GM12878 (cell line): ENCODE data around the gene DSC2. TPM values are rescaled to one million over a fixed set of nuclear protein-coding genes. Genes with fewer than 3 reads are reported as not detected.

Experiments used
- ATAC-seq: fragments of 200-7000 bp; cut with Tn5 transposase; 3 replicates; pipeline ENCODE4 v1.9.1; 2020; ENCODE audit warnings: mild to moderate bottlenecking, moderate library complexity
- BruUV-seq: library from RNA; stranded (reverse); fragments of 400-500 nt; replicated peaks from 2 replicates; lab custom pipeline; 2021; lab: Mats Ljungman, UMichigan
- CTCF ChIA-PET: fragments of 300-600 bp; sonication (Branson Sonifier 250); formaldehyde crosslinking; extraction: SDS; loops from one replicate; lab custom pipeline; 2021; ENCODE audit warnings: inconsistent platforms; lab: Yijun Ruan, JAX
- POLR2A ChIA-PET: fragments of 350-600 bp; formaldehyde crosslinking; extraction: SDS; loops from one replicate; lab custom pipeline; 2021; ENCODE audit warnings: inconsistent platforms; lab: Charles Lee
- RAD21 ChIA-PET: fragments of 300-600 bp; sonication (Branson Sonifier 250); formaldehyde crosslinking; loops from one replicate; lab custom pipeline; 2023; ENCODE audit warnings: antibody characterized with exemption; ENCODE audit not compliant: unreplicated experiment; lab: Charles Lee
- SMC1A ChIA-PET: fragments of 300-600 bp; sonication (Branson Sonifier 250); formaldehyde crosslinking; loops from one replicate; lab custom pipeline; 2023; ENCODE audit not compliant: unreplicated experiment, uncharacterized antibody; lab: Charles Lee
- DNase-seq: peaks from one replicate; pipeline ENCODE4 v3.0.0-alpha.2; 2011; ENCODE audit warnings: low read depth, low spot score
- FAIRE-seq: peaks from 3 replicates; lab custom pipeline; 2011; peaks lifted over from hg19 to GRCh38; lab: Jason Lieb, UNC
- H2AFZ ChIP-seq: 2 replicates; pipeline ENCODE4 v1.6.0; 2011; ENCODE audit warnings: low read depth, low read length, control low read depth; ENCODE audit not compliant: control insufficient read depth
- H3K27ac ChIP-seq: 2 replicates; pipeline ENCODE4 v1.5.1; 2011; ENCODE audit warnings: control low read depth; ENCODE audit not compliant: control insufficient read depth, insufficient read depth
- H3K27me3 ChIP-seq, 2 experiments: replicated peaks in 1 of 2; 2 replicates each; pipeline versions ENCODE4 v1.6.0 to v1.6.1; 2011; ENCODE audit warnings: low read length in 1 of 2; ENCODE audit not compliant: control insufficient read depth in 2 of 2, insufficient read depth in 2 of 2
- H3K36me3 ChIP-seq, 2 experiments: 2 replicates each; pipeline ENCODE4 v1.5.1; 2011; ENCODE audit warnings: low read length in 1 of 2; ENCODE audit not compliant: control insufficient read depth in 2 of 2, insufficient read depth in 2 of 2
- H3K4me1 ChIP-seq: 2 replicates; pipeline ENCODE4 v1.6.1; 2011; ENCODE audit warnings: mild to moderate bottlenecking, low read length, moderate library complexity, mixed read lengths; ENCODE audit not compliant: control insufficient read depth, insufficient read depth
- H3K4me2 ChIP-seq: 2 replicates; pipeline ENCODE4 v1.6.0; 2011; ENCODE audit warnings: control low read depth; ENCODE audit not compliant: control insufficient read depth, insufficient read depth
- H3K4me3 ChIP-seq: fragments of 200-600 bp; sonication (generic); 2 replicates; pipeline ENCODE4 v1.5.1; 2016
- H3K79me2 ChIP-seq: 2 replicates; pipeline ENCODE4 v1.6.0; 2011; ENCODE audit warnings: low read length; ENCODE audit not compliant: control insufficient read depth, insufficient read depth
- H3K9ac ChIP-seq: 2 replicates; pipeline ENCODE4 v1.8.0; 2011; ENCODE audit warnings: low read length, control low read depth, mixed read lengths; ENCODE audit not compliant: control insufficient read depth, insufficient read depth
- H3K9me3 ChIP-seq: replicated peaks from 3 replicates; pipeline ENCODE4 v1.5.1; 2011; ENCODE audit warnings: mild to moderate bottlenecking, low read length; ENCODE audit not compliant: control insufficient read depth, insufficient read depth
- H4K20me1 ChIP-seq: 2 replicates; pipeline ENCODE4 v1.6.0; 2011; ENCODE audit not compliant: control insufficient read depth, insufficient read depth
- BHLHE40 ChIP-seq, 2 experiments: fragments of 450-650 bp in 1 of 2; IDR thresholded peaks; 2 replicates each; pipeline ENCODE4 v1.6.1; 2011 to 2017; ENCODE audit warnings: low read depth in 2 of 2, borderline replicate concordance in 1 of 2, improper control_type of control experiment in 1 of 2, low read length in 1 of 2, mild to moderate bottlenecking in 1 of 2
- BMI1 ChIP-seq: fragments of 450-650 bp; IDR thresholded peaks from 2 replicates; pipeline ENCODE4 v1.6.1; 2016; ENCODE audit warnings: mild to moderate bottlenecking, moderate library complexity, borderline replicate concordance
- BRCA1 ChIP-seq: IDR thresholded peaks from 2 replicates; pipeline ENCODE4 v1.6.1; 2011; ENCODE audit warnings: low read depth, low read length, improper control_type of control experiment
- CBX3 ChIP-seq: fragments of 200-600 bp; sonication (generic); IDR thresholded peaks from 2 replicates; pipeline ENCODE4 v1.6.1; 2016; ENCODE audit warnings: low read depth, borderline replicate concordance
- CHD4 ChIP-seq: fragments of 200-600 bp; sonication (generic); IDR thresholded peaks from 2 replicates; pipeline ENCODE4 v1.6.1; 2016; ENCODE audit warnings: mild to moderate bottlenecking
- CREB1 ChIP-seq: IDR thresholded peaks from 2 replicates; pipeline ENCODE4 v1.6.1; 2012; ENCODE audit warnings: low read depth, mild to moderate bottlenecking, inconsistent platforms
- EZH2 ChIP-seq: IDR thresholded peaks from 2 replicates; pipeline ENCODE4 v1.6.1; 2012; ENCODE audit warnings: low read depth, mild to moderate bottlenecking, control low read depth, inconsistent platforms, low read length, borderline replicate concordance; ENCODE audit not compliant: control insufficient read depth
- HDGF ChIP-seq: fragments of 450-650 bp; IDR thresholded peaks from 2 replicates; pipeline ENCODE4 v1.6.1; 2016; ENCODE audit warnings: antibody characterized with exemption
- IKZF1 ChIP-seq: fragments of 450-650 bp; conservative IDR thresholded peaks from 2 replicates; pipeline ENCODE4 v1.6.1; 2017; ENCODE audit warnings: antibody characterized with exemption, mild to moderate bottlenecking
- MYB ChIP-seq: fragments of 150-350 bp; IDR thresholded peaks from 2 replicates; pipeline ENCODE4 v1.6.1; 2014; ENCODE audit warnings: mild to moderate bottlenecking, low read depth, low read length, borderline replicate concordance
- RCOR1 ChIP-seq: conservative IDR thresholded peaks from 2 replicates; pipeline ENCODE4 v1.6.1; 2012; ENCODE audit warnings: low read depth, low read length, improper control_type of control experiment
- REST ChIP-seq: IDR thresholded peaks from 2 replicates; pipeline ENCODE4 v1.6.1; 2012; ENCODE audit warnings: mild to moderate bottlenecking, low read depth, low read length
- SMARCA5 ChIP-seq: fragments of 450-650 bp; IDR thresholded peaks from 2 replicates; pipeline ENCODE4 v1.6.1; 2017; ENCODE audit warnings: mild to moderate bottlenecking
- SPI1 ChIP-seq: IDR thresholded peaks from 2 replicates; pipeline ENCODE4 v1.6.1; 2011; ENCODE audit warnings: low read depth, mild to moderate bottlenecking, low read length, moderate library complexity, borderline replicate concordance; ENCODE audit not compliant: insufficient read depth
- ZNF207 ChIP-seq: fragments of 450-650 bp; IDR thresholded peaks from 2 replicates; pipeline ENCODE4 v1.6.1; 2014; ENCODE audit warnings: antibody characterized with exemption, mild to moderate bottlenecking, borderline replicate concordance
- ZNF592 ChIP-seq: fragments of 450-650 bp; IDR thresholded peaks from 2 replicates; pipeline ENCODE4 v1.6.1; 2017; ENCODE audit warnings: mild to moderate bottlenecking, moderate library complexity
- ZNF622 ChIP-seq: fragments of 450-650 bp; IDR thresholded peaks from 2 replicates; pipeline ENCODE4 v1.6.1; 2017; ENCODE audit warnings: mild to moderate bottlenecking, inconsistent platforms
- WGBS: methylation state at CpG from one replicate; pipeline ENCODE4 v1.1.6; 2016; ENCODE audit warnings: low lambda C conversion rate; ENCODE audit not compliant: insufficient replicate concordance, insufficient coverage; ENCODE audit errors: missing lambda C conversion rate; 5-methylcytosine and 5-hydroxymethylcytosine counted together
- in situ Hi-C: fragments of 300-500 bp; cut with MboI; formaldehyde crosslinking; loops from 9 replicates; pipeline ENCODE4 v1.14.3; 2018; ENCODE audit warnings: mixed read lengths
- intact Hi-C: fragments of 100-400 bp; cut with micrococcal nuclease; formaldehyde crosslinking; loops from one replicate; pipeline ENCODE4 v1.14.2; 2022; ENCODE audit not compliant: unreplicated experiment
- polyA plus RNA-seq, 11 experiments: library from polyadenylated mRNA; depleted of rRNA in 4 of 11; unstranded in 6 of 11; stranded (reverse) in 5 of 11; fragments of >200 nt; fragmentation: Nextera tagmentation in 4 of 11; fragmentation: Illumina TruSeq in 1 of 11; extraction: Ambion mirVana in 4 of 11; extraction: Trizol in 1 of 11; gene quantifications; 1 replicate in 1 of 11; 2 replicates in 10 of 11; pipeline versions ENCODE4 v1.2.1 to v1.2.3, GENCODE V29; 2011 to 2016; ENCODE audit warnings: inconsistent platforms in 2 of 11, missing spikeins in 2 of 11, low read depth in 1 of 11
- total RNA-seq, 4 experiments: library from RNA; depleted of rRNA in 3 of 4; stranded (reverse); fragments of >200 nt in 3 of 4; fragmentation: Illumina TruSeq in 1 of 4; extraction: Trizol in 1 of 4; gene quantifications; 2 replicates each; pipeline versions ENCODE4 v1.2.1 to v1.2.3, GENCODE V29; 2013 to 2021

DSC2 gene
- total and polyA plus RNA-seq, 10 of the 15 experiments (the other 5 are each of a cell fraction or from before 2014, with no cell fraction given), result 1.2 to 4.9 (median 3.0) TPM; not detected in 1

- Histone ChIP-seq H3K27ac (no peak overlapping the region), H3K36me3 (no peaks in the 10 kb centered on the region), H2AFZ (peak overlapping the region; percentile 34), H3K9ac (no peak overlapping the region), H3K4me1 (no peaks in the 10 kb centered on the region), H3K79me2 (no peaks in the 10 kb centered on the region), H3K9me3 (no peaks in the 10 kb centered on the region), H4K20me1 (no peaks in the 10 kb centered on the region), H3K4me3 (peak overlapping the region; percentile 50; the same call in 1 of the 2 replicates), H3K4me2 (peak overlapping the region; percentile 64), H3K27me3 (peaks cover 0 to 4% of the 10 kb centered on the region in 2 experiments; a peak in 3 of 4 replicates)
- ChIA-PET RAD21 (no interaction called here), SMC1A (no interaction called here), CTCF (no interaction called here), POLR2A (no interaction called here)
- DNase-seq, result no peak
- no peak for FAIRE-seq
- WGBS, result 33% methylated on average over 16 of the region's 72 CpGs
- ATAC-seq, result peak; percentile 37; the same call in 2 of the 3 replicates
- BruUV-seq, result no TSS peak
- in situ Hi-C loops (no loop called here), intact Hi-C loops (no loop called here)
- TF ChIP-seq BRCA1 (no peak), HDGF (no peak), CREB1 (no peak), IKZF1 (peak; percentile 37; the same call in 1 of the 2 replicates), RCOR1 (no peak), EZH2 (no peak), ZNF207 (no peak), SMARCA5 (no peak), BHLHE40 (IDR thresholded peaks at IDR 0.05; ENCODE audit: borderline replicate concordance in 1 of 2, low read depth in 2 of 2, low read length in 1 of 2) (0 out of 4 replicates have a peak, but pooled peaks of 1 of the 2 experiments have one; percentile 10), MYB (no peak), CBX3 (no peak), ZNF622 (no peak), ZNF592 (no peak), CHD4 (no peak), SPI1 (peak; percentile 49; the same call in 1 of the 2 replicates), REST (no peak), BMI1 (no peak)
These were observed 817 bp downstream of the DSC2 start for GRCh38 chr18:31101183-31102024.
